ENCODE data around the gene GRB2. TPM values are rescaled to one million over a fixed set of nuclear protein-coding genes. Genes with fewer than 3 reads are reported as not detected.

GRB2 gene
- total and polyA plus RNA-seq, 2 donors (not counting 1 experiment from before 2014, with no cell fraction given) = 114 to 219 TPM

DNA sequence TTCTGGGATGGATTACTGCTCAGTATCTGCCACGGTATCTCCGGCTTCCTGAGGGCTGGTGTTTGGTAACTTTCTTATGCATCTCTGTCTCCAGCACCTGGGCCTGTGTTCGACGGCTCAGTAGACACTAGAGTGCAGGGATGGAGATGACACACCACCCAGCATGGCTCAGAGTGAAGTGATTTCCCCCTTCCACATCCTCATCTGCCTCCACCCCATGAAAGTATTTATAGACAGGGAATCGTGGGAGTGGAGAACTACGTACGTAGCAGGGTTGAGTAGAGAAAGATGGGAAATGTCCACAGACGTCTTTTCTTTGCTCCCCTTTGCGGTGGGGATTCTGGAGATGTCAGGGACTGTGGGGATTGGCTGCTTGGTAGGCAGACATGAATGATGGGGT is 104.4 kb downstream of the GRB2 start:
- no peak overlapping the region for H3K4me3 Mint-ChIP-seq
- H3K27me3 Mint-ChIP-seq = no peaks in the 10 kb centered on the region
- H3K27ac Mint-ChIP-seq = peak overlapping the region; percentile 89
- H3K36me3 ChIP-seq (replicated peaks in 1 of 2; ENCODE audit: control extremely low read depth in 1 of 2, control insufficient read depth in 1 of 2, extremely low read depth in 1 of 2, insufficient read depth in 2 of 2, low read length in 1 of 2) = no peaks in the 10 kb centered on the region
- DNase-seq = no peak
- no peak overlapping the region for H3K4me3 ChIP-seq (ENCODE audit: control extremely low read depth in 1 of 5, extremely low read depth in 1 of 5, insufficient read depth in 1 of 5, low read depth in 2 of 5, low read length in 4 of 5)
- no peak for TF ChIP-seq EZH2 (IDR thresholded peaks at IDR 0.05; ENCODE audit: borderline replicate concordance, insufficient read depth, low read depth, low read length, poor library complexity, severe bottlenecking)
- TF ChIP-seq, protein P1, sequence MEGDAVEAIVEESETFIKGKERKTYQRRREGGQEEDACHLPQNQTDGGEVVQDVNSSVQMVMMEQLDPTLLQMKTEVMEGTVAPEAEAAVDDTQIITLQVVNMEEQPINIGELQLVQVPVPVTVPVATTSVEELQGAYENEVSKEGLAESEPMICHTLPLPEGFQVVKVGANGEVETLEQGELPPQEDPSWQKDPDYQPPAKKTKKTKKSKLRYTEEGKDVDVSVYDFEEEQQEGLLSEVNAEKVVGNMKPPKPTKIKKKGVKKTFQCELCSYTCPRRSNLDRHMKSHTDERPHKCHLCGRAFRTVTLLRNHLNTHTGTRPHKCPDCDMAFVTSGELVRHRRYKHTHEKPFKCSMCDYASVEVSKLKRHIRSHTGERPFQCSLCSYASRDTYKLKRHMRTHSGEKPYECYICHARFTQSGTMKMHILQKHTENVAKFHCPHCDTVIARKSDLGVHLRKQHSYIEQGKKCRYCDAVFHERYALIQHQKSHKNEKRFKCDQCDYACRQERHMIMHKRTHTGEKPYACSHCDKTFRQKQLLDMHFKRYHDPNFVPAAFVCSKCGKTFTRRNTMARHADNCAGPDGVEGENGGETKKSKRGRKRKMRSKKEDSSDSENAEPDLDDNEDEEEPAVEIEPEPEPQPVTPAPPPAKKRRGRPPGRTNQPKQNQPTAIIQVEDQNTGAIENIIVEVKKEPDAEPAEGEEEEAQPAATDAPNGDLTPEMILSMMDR (IDR thresholded peaks at IDR 0.05) = no peak
- H3K9me3 Mint-ChIP-seq (ENCODE audit: insufficient read depth) = no peaks in the 10 kb centered on the region
- intact Hi-C loops (cut with micrococcal nuclease) = no loop called here
- peaks cover 0 to 2% (median 0%) of the 10 kb centered on the region in 3 donors for H3K9me3 ChIP-seq (ENCODE audit: control extremely low read depth in 1 of 3, control insufficient read depth in 2 of 3, insufficient read depth in 1 of 3, low read length in 2 of 3)
- H4K20me1 ChIP-seq (ENCODE audit: control insufficient read depth, insufficient read depth, low read length, poor library complexity, severe bottlenecking) = no peaks in the 10 kb centered on the region
- H3K27me3 ChIP-seq (replicated peaks in 1 of 4; ENCODE audit: control extremely low read depth in 1 of 4, control insufficient read depth in 3 of 4, insufficient read depth in 4 of 4, low read length in 3 of 4) = no peaks in the 10 kb centered on the region
- 84% methylated on average over 9 of the region's 9 CpGs for WGBS (ENCODE audit: insufficient coverage)
- H3K4me1 Mint-ChIP-seq = peaks cover 25% of the 10 kb centered on the region
- no peak overlapping the region for H3K9ac ChIP-seq (ENCODE audit: low read length)
- H3K4me1 ChIP-seq (ENCODE audit: control insufficient read depth in 2 of 2, insufficient read depth in 2 of 2, low read length in 2 of 2) = peaks cover 22 to 28% of the 10 kb centered on the region in 2 donors
- peaks cover 36% of the 10 kb centered on the region for H3K79me2 ChIP-seq (ENCODE audit: control insufficient read depth, insufficient read depth, low read length)
- H3K27ac ChIP-seq (ENCODE audit: low read length in 2 of 2) = no peak overlapping the region
- H2AFZ ChIP-seq (ENCODE audit: insufficient read depth, low read depth, low read length, poor library complexity, severe bottlenecking) = no peak overlapping the region
- CTCF ChIA-PET = interaction anchor here (1.0 to 1.2 kb wide), 3 partner anchors 9 to 98 kb away, joined by 3 to 5 read pairs (median 4); no protein-coding TSS in a partner anchor
- no peak for ATAC-seq (ENCODE audit: low read depth)
- H3K4me2 ChIP-seq (replicated peaks; ENCODE audit: low read depth, low read length, poor library complexity, severe bottlenecking) = no peak overlapping the region
- POLR2A ChIA-PET = interaction anchor here (0.6 to 0.7 kb wide), 2 partner anchors 44 to 971 kb away, joined by 4 to 6 read pairs; no protein-coding TSS in a partner anchor

DNA sequence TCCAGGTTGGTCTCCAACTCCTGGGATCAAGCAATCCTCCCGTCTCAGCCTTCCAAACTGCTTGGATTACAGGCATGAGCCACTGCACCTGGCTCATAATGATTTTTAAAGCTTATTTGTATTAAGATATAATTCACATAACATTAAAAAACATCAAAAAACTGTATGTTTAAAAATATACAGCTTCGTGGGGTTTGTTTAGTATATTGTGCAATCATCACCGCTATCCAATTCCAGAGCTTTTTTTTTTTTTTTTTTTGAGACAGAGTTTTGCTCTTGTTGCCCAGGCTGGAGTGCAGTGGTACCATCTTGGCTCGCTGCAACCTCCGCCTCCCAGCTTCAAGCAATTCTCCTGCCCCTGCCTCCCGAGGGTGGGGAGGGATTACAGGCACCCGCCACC is 105.2 kb downstream of the GRB2 start:
- no peak overlapping the region for H3K9ac ChIP-seq (ENCODE audit: low read length)
- ChIA-PET POLR2A (interaction anchor here (0.6 to 0.7 kb wide), 3 partner anchors 45 to 972 kb away, joined by 3 to 6 read pairs (median 4); no protein-coding TSS in a partner anchor), CTCF (interaction anchor here (0.9 to 1.2 kb wide), 5 partner anchors 9 to 187 kb away, joined by 3 to 7 read pairs (median 4); no protein-coding TSS in a partner anchor)
- no peak for DNase-seq
- peaks cover 28 to 36% of the 10 kb centered on the region in 2 donors for H3K4me1 ChIP-seq (ENCODE audit: control insufficient read depth in 2 of 2, insufficient read depth in 2 of 2, low read length in 2 of 2)
- ATAC-seq (ENCODE audit: low read depth) = no peak
- H3K27me3 ChIP-seq (replicated peaks in 1 of 4; ENCODE audit: control extremely low read depth in 1 of 4, control insufficient read depth in 3 of 4, insufficient read depth in 4 of 4, low read length in 3 of 4) = no peaks in the 10 kb centered on the region
- no peak overlapping the region for H3K4me2 ChIP-seq (replicated peaks; ENCODE audit: low read depth, low read length, poor library complexity, severe bottlenecking)
- H3K27ac Mint-ChIP-seq = no peak overlapping the region
- H3K36me3 ChIP-seq (replicated peaks in 1 of 2; ENCODE audit: control extremely low read depth in 1 of 2, control insufficient read depth in 1 of 2, extremely low read depth in 1 of 2, insufficient read depth in 2 of 2, low read length in 1 of 2) = no peaks in the 10 kb centered on the region
- H2AFZ ChIP-seq (ENCODE audit: insufficient read depth, low read depth, low read length, poor library complexity, severe bottlenecking) = no peak overlapping the region
- no peak overlapping the region for H3K27ac ChIP-seq (ENCODE audit: low read length in 2 of 2)
- no peak overlapping the region for H3K4me3 Mint-ChIP-seq
- peaks cover 33% of the 10 kb centered on the region for H3K4me1 Mint-ChIP-seq
- peaks cover 0 to 2% (median 0%) of the 10 kb centered on the region in 3 donors for H3K9me3 ChIP-seq (ENCODE audit: control extremely low read depth in 1 of 3, control insufficient read depth in 2 of 3, insufficient read depth in 1 of 3, low read length in 2 of 3)
- no peaks in the 10 kb centered on the region for H4K20me1 ChIP-seq (ENCODE audit: control insufficient read depth, insufficient read depth, low read length, poor library complexity, severe bottlenecking)
- no peaks in the 10 kb centered on the region for H3K27me3 Mint-ChIP-seq
- peaks cover 30% of the 10 kb centered on the region for H3K79me2 ChIP-seq (ENCODE audit: control insufficient read depth, insufficient read depth, low read length)
- H3K9me3 Mint-ChIP-seq (ENCODE audit: insufficient read depth) = no peaks in the 10 kb centered on the region
- intact Hi-C loops (cut with micrococcal nuclease) = no loop called here
- 100% methylated on average over 1 of the region's 7 CpGs for WGBS (ENCODE audit: insufficient coverage)
- no peak for TF ChIP-seq EZH2 (IDR thresholded peaks at IDR 0.05; ENCODE audit: borderline replicate concordance, insufficient read depth, low read depth, low read length, poor library complexity, severe bottlenecking)
- TF ChIP-seq, protein P1 (IDR thresholded peaks at IDR 0.05) = no peak
- no peak overlapping the region for H3K4me3 ChIP-seq (ENCODE audit: control extremely low read depth in 1 of 5, extremely low read depth in 1 of 5, insufficient read depth in 1 of 5, low read depth in 2 of 5, low read length in 4 of 5)

All from B cell (primary cell).